ENCODE data around the gene LTB4R2.

The LTB4R2 gene

GRCh38 chr14:24355009-24355408 is 45.1 kb downstream of the LTB4R2 start:
- H3K9ac ChIP-seq (ENCODE audit: low read length): no peak overlapping the region
- H3K27ac ChIP-seq (ENCODE audit: low read length): no peak overlapping the region
- DNase-seq: no peak
- H3K9me3 ChIP-seq (replicated peaks; ENCODE audit: insufficient read depth, low read length): no peaks in the 10 kb centered on the region
- no peaks in the 10 kb centered on the region for H3K36me3 ChIP-seq (replicated peaks; ENCODE audit: insufficient read depth, low read length)
- no peaks in the 10 kb centered on the region for H3K4me1 ChIP-seq (ENCODE audit: low read length)
- no peaks in the 10 kb centered on the region for H3K79me2 ChIP-seq (ENCODE audit: low read length)
- H3K9me2 ChIP-seq (replicated peaks; ENCODE audit: insufficient read depth, low read length): no peaks in the 10 kb centered on the region
- H3K27me3 ChIP-seq (replicated peaks; ENCODE audit: insufficient read depth, low read length): no peaks in the 10 kb centered on the region
- H3K4me3 ChIP-seq (ENCODE audit: low read length): no peak overlapping the region
- no peak overlapping the region for H3K4me2 ChIP-seq (ENCODE audit: low read depth, low read length)
- TF ChIP-seq EZH2phosphoT487 (IDR thresholded peaks at IDR 0.05; ENCODE audit: low read length): no peak
- TF ChIP-seq EZH2 (optimal IDR thresholded peaks at IDR 0.05; ENCODE audit: low read depth, low read length): no peak
- no peak for TF ChIP-seq CTCF (IDR thresholded peaks at IDR 0.05; ENCODE audit: low read length)
- H4K20me1 ChIP-seq (ENCODE audit: insufficient read depth, low read length): no peaks in the 10 kb centered on the region
- no peak overlapping the region for H2AFZ ChIP-seq (ENCODE audit: low read length)
- H3F3A ChIP-seq (ENCODE audit: insufficient read depth, low read length): no peaks in the 10 kb centered on the region

DNA sequence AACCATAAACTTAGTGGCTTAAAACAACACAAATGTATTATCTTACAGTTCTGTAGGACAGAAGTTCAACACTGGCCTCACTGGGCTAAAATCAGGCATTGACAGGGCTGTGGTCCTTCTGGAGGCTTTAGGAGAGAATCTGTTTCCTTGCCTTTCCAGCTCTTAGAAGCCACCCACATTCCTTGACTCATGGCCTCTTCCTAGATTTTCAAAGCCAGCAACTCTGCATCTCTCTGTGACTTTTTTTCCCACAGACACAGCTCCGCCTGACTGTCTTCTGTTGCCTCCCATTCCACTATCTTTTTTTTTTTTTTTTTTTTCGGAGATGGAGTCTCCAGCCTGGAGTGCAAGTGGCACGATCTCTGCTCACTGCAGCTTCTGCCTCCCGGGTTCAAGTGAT is 46.3 kb downstream of the LTB4R2 start:
- Histone ChIP-seq H3K9me2 (replicated peaks; ENCODE audit: insufficient read depth, low read length) (no peaks in the 10 kb centered on the region), H3K9me3 (replicated peaks; ENCODE audit: insufficient read depth, low read length) (no peaks in the 10 kb centered on the region), H3K27me3 (replicated peaks; ENCODE audit: insufficient read depth, low read length) (no peaks in the 10 kb centered on the region), H3K79me2 (ENCODE audit: low read length) (no peaks in the 10 kb centered on the region), H3K27ac (ENCODE audit: low read length) (no peak overlapping the region), H3K9ac (ENCODE audit: low read length) (no peak overlapping the region), H3K4me3 (ENCODE audit: low read length) (no peak overlapping the region), H3K36me3 (replicated peaks; ENCODE audit: insufficient read depth, low read length) (no peaks in the 10 kb centered on the region), H3K4me1 (ENCODE audit: low read length) (no peaks in the 10 kb centered on the region), H3K4me2 (ENCODE audit: low read depth, low read length) (no peak overlapping the region), H3F3A (ENCODE audit: insufficient read depth, low read length) (no peaks in the 10 kb centered on the region), H2AFZ (ENCODE audit: low read length) (no peak overlapping the region), H4K20me1 (ENCODE audit: insufficient read depth, low read length) (no peaks in the 10 kb centered on the region)
- DNase-seq: no peak
- TF ChIP-seq CTCF (IDR thresholded peaks at IDR 0.05; ENCODE audit: low read length) (no peak), EZH2 (optimal IDR thresholded peaks at IDR 0.05; ENCODE audit: low read depth, low read length) (no peak), EZH2phosphoT487 (IDR thresholded peaks at IDR 0.05; ENCODE audit: low read length) (no peak)

DNA sequence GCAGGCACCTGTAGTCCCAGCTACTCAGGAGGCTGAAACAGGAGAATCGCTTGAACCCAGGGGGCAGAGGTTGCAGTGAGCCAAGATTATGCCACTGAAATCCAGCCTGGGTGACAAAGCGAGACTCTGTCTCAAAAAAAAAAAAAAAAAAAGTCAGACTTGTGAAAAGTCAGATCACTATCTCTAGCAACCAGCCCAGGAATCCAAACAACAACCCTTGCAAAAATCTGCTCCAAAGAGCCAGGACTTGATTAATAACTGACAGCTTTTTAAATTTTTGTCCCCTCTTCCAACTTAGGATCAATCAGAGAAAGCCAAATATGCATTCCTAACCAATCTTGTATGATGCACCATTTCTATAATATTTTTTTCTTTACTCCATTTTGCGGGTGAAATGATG is 50.3 kb downstream of the LTB4R2 start:
- H3K79me2 ChIP-seq (ENCODE audit: low read length): no peaks in the 10 kb centered on the region
- no peak overlapping the region for H3K4me3 ChIP-seq (ENCODE audit: low read length)
- no peaks in the 10 kb centered on the region for H3K36me3 ChIP-seq (replicated peaks; ENCODE audit: insufficient read depth, low read length)
- no peak overlapping the region for H2AFZ ChIP-seq (ENCODE audit: low read length)
- no peaks in the 10 kb centered on the region for H4K20me1 ChIP-seq (ENCODE audit: insufficient read depth, low read length)
- no peaks in the 10 kb centered on the region for H3K4me1 ChIP-seq (ENCODE audit: low read length)
- H3K9ac ChIP-seq (ENCODE audit: low read length): no peak overlapping the region
- no peaks in the 10 kb centered on the region for H3F3A ChIP-seq (ENCODE audit: insufficient read depth, low read length)
- TF ChIP-seq EZH2 (optimal IDR thresholded peaks at IDR 0.05; ENCODE audit: low read depth, low read length) (no peak), EZH2phosphoT487 (IDR thresholded peaks at IDR 0.05; ENCODE audit: low read length) (no peak), CTCF (IDR thresholded peaks at IDR 0.05; ENCODE audit: low read length) (no peak)
- no peaks in the 10 kb centered on the region for H3K27me3 ChIP-seq (replicated peaks; ENCODE audit: insufficient read depth, low read length)
- H3K9me3 ChIP-seq (replicated peaks; ENCODE audit: insufficient read depth, low read length): no peaks in the 10 kb centered on the region
- H3K27ac ChIP-seq (ENCODE audit: low read length): no peak overlapping the region
- H3K4me2 ChIP-seq (ENCODE audit: low read depth, low read length): no peak overlapping the region
- DNase-seq: no peak
- H3K9me2 ChIP-seq (replicated peaks; ENCODE audit: insufficient read depth, low read length): no peaks in the 10 kb centered on the region

Measured in MM.1S (cell line).